GM04504 (cell line): Measurements from ENCODE around the gene UNC5B.

Experiments used
- DNase-seq: peaks from one replicate; pipeline ENCODE4 v3.0.0-alpha.2; 2012; ENCODE audit warnings: low read depth

The UNC5B gene

DNA sequence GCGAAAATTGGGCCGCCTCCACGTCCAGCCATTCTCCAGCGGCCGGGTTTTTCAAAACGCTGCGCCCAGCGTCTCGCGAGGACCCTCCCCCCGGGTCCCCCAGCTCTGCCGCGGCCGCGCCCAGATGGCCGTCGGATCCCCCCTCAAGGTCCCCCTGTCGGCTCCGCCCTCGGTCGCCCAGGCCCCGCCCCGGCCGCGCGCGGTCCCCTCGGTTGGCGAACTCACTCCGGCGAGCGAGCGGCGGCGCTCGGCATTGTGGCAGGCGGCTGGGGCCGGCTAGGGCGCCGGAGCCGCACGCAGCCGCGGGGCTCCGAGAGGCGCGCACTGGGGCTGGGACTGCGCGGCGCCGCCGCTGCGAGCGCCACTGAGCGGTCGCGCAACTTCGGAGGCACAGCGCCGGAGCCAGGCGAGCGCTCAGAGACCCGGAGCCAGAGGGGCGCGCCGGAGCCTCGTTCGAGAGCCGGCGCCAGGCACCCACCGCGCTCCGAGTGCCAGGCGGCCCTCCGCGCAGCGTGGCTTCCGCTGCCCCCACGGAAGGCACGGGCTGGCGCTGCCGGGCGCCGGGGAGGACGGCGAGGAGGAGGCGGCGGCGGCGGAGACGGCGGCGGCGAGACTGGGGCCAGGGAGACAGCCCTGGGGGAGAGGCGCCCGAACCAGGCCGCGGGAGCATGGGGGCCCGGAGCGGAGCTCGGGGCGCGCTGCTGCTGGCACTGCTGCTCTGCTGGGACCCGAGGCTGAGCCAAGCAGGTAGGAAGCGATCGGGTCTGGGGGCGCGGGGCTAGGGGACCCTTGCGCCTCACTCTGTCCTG, at the start of gene UNC5B:
UNC5B (plus strand) TSS at position 253 of the 809 bp plus-strand sequence; CDS start at position 669, 416 bp downstream.
- peak; percentile 81 for DNase-seq

DNA sequence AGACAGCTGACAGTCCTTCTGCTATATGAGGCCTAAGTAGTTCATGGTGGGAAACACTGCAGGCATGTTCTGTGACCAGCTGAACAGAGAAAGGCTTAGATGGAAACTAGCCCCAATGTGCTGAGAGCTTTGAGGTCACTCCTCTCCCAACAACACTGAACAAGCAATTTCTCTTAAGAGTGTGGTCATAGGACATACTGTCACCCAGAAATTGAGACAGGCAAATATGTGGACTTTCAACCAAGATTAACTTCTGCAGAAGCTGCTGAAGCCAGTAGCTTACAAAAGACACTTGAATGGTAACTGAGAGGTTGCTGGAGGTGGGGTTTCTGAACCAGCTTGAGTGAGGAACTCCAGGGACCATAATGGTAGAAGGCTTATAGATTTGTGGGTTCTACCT, 38.9 kb upstream of the UNC5B start:
- no peak for DNase-seq

DNA sequence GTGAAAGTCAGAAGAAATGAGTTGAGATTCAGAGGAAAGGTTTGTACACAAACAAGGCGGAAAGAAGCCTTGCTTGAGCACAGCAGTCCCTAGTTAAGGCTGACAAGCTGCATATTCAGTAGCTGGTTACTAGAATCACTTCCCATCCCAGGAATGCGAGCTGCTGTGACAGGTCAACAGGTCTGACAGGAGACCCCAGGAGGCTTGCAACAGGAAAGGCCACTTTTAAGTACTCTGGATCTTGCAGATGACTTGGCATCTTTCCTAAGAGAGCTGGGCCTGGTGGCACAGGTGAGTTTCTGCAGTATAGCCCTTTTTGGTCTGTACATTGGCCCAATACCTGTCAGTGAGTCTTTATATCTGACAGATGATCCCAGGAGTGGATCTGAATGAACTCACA, 35.7 kb upstream of the UNC5B start:
- DNase-seq: no peak

DNA sequence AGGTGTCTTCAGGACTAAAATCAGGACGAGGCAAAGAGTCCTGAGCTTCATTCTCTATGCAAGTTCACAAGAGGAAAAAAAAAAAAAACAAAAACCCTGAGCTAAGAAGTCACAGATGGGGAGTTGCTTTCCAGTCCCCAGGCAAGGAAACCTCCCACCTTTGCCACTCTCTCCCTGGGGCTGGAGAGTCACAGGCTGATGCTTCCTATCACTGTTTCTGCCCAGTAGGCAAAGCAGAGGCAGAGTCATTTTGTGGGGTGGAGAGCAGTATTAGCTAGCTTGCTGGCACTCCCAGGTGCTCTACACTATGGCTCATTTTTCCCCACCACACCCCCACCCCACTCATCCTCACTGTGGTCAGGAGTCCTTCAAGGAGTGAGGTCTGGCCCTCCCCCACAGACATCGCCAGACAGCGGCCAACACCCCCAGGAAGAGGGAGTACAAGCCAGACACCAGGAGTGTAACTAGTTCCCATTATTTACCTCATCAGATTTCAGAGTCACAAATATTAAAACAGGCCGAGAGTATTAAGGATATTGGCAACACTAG, 34.6 kb upstream of the UNC5B start:
- no peak for DNase-seq

GRCh38 chr10:71178880-71179279, 33.5 kb upstream of the UNC5B start:
- no peak for DNase-seq

DNA sequence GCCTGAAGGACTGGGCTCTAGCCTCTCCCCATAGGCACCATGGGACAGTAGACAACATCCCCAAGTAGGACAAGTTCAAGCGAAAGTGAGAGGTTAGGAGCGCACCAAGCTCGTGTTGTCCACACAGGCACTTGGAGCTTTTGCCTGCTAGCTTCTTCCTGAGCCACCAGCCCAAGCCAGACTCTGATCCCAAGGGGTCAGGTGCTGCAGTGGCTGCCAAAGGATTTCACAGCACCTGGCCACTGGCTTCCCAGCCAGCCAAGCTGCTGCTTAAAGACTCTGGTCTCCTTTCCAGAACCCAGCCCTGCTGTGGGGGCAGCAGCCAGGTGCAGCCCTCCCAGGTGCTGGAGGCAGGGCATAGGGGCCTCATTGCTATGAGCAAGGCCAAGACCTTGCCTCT, 33.0 kb upstream of the UNC5B start:
- DNase-seq: no peak

DNA sequence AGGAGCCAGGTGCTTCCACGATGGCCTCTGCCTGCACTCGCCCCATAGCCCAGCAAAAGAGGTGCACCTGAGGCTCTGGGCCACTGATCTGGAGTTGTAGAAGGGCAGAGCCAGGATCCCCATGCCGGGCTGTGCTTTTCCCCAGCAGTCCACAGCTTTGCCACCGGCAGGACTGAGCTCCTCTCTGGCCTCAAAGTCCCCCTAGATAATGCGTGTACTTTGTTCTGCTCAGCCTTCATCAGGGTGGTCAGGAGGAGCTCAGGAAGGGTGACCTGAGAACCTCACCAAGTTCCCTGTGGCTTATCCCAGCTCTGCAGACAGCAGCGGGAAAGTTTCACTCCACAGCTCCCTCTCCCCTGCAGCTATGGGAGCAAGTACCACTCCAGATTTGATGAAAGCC, 27.9 kb upstream of the UNC5B start:
- no peak for DNase-seq

GRCh38 chr10:71185209-71185608, 27.2 kb upstream of the UNC5B start:
- no peak for DNase-seq

- DNase-seq: no peak
Measured at GRCh38 chr10:71187197-71187596, 25.2 kb upstream of the UNC5B start.

DNA sequence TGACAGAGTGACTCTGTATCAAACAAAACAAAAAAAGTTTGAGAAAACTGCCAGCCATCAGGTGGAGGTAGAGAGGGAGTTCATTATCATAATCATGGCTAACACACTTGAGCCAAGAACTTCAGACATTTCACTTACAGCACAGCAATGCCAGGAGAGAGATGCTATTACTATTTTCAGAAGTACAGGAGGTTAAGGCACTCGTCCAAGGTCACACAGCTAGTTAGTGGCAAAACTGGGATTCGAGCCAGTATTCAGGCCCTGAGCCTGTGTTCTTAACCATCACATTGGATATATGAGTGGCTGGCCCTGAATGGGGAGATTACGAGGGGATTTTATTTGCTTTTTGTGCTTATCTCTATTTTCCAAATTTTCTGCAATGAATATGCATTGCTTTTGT, 24.8 kb upstream of the UNC5B start:
- DNase-seq: no peak

DNA sequence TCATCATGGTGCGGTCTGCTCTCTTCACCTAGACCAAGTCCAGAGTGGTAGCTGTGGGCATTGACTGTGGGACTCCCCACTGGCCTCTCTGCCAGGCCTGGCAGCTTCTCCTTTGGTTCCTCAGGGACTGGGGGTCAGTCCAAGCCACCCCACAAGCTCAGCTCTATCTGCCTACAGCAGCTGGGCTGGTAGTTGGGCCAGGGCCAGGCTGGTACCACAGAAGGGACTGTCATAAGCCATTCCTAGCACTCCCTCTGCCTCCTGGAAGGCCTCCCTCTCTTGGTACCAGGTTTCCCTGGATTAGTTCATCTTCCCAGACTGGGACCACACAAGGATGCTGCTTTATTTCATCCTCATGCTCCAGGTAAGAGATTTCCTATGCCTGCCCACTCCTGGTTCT, 24.2 kb upstream of the UNC5B start:
- DNase-seq: no peak

DNA sequence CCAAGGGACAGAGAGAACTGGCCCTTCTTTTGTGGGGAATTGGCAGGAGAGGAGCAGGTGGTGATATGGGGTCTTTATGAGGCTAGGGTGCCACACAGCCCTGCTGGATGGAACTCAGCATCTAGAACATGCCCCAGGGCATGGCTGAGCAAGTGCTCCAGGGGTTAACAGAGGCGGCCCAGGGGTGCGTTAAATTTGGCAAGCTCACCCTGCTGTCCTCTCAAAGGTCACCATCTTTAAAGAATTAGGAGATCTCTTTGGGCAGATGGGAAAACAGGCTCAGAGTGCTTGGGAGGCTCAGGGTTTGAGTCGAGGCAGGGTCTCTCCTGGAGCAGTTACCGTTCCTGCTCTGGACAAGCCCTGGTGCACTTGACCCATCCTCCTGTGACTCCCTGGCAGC, 21.4 kb upstream of the UNC5B start:
- no peak for DNase-seq

GRCh38 chr10:71191551-71192076, 20.8 kb upstream of the UNC5B start:
- no peak for DNase-seq

GRCh38 chr10:71193516-71193915, 18.9 kb upstream of the UNC5B start:
- no peak for DNase-seq

DNA sequence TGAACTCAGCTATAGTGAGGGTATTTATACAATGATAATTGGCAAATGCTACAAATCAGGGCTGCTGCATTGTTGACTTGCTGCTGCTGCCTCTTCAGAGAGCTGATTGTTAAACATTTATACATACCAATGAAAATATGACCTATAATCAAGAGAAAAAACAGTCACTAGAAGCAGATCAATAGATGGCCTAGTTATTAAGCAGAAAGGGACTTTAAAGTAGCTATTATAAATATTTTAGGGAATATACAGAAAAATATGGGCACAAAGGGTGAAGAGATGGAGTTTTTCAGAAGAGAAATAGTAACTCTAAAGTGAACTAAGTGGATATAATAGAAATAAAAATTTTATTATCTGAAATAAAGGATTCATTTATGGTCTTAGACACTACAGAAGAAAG, 14.4 kb upstream of the UNC5B start:
- DNase-seq: no peak

GRCh38 chr10:71201849-71202248, 10.5 kb upstream of the UNC5B start:
- DNase-seq: no peak

GRCh38 chr10:71202314-71202713, 10.1 kb upstream of the UNC5B start:
- no peak for DNase-seq

GRCh38 chr10:71203124-71203523, 9.2 kb upstream of the UNC5B start:
- no peak for DNase-seq

DNA sequence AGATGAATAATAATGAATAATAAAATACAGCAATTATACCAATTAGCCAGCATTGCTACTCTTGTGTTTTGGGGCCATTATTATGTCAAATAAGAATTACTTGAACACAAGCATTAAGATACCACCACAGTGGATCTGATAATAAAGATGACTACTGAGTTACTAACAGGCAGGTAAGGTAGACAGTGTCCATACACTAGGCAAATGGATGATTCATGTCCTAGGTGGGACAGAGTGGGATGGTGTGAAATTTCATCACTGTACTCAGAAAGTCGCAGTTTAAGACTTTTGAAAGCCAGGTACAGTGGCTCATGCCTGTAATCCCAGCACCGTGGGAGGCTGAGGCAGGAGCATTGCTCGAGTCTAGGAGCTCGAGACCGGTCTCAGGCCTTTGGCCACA, 8.7 kb upstream of the UNC5B start:
- no peak for DNase-seq

- DNase-seq: no peak
Measured at GRCh38 chr10:71204746-71205145, 7.6 kb upstream of the UNC5B start.

GRCh38 chr10:71205468-71205867, 6.9 kb upstream of the UNC5B start:
- DNase-seq: no peak

DNA sequence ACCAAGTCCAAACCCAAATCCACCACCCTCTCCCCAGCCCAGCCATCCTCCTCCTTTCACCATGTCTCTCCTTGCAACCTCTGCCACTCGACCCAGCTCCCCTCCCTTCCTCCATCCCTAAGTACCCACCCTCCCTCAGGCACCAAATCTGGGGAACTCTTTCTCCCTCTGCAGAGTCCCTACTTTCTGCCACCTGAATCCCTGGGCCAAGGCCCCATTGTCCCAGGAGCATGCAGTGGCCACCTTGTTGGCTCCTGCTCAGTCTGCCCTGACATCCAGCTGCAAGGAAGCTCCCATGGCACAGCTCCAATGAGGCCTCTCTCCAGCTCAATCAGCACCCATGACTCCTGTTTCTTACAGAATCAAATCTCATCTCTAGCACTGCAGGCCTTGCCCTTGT, 5.5 kb upstream of the UNC5B start:
- DNase-seq: no peak

GRCh38 chr10:71207578-71207977, 4.8 kb upstream of the UNC5B start:
- DNase-seq: no peak

- no peak for DNase-seq
Measured at GRCh38 chr10:71209352-71209715, 3.0 kb upstream of the UNC5B start.
